ENCODE data around the gene INF2.

The INF2 gene

DNA sequence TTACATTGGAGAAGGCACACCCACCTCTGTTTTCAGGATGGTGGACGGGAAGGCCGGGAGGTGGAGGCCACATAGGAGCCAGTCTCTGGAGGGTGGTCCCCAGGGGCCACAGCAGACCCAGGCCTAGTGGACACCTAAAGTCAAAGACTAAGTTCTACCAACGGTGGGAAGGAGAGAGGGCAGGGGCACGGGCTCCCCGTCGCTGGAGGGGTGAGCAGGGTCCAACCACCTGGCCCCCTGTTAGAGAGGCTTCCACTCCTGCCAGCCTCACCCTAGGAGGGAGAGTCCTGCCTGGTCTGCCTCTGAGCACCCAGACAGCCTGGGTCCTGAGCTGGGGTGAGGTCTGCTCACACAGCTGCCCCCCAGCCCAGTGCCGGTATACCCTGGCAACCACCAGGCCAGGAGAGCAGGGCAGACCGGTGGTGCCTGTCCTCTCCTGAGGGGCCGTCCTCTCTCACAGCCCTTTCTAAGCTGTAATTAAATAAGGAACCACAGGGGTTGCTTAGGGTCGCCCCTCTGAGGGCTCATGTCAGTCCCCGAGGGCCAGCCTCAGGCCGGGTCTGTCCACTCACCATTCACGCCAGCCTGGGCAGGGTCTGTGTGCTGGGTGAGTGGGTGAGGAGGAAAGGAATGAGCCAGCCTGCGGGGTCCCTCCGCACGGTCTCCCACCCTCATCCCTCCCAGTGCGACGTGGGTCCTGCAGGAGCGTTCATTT, 2.3 kb downstream of the INF2 start:
- no peak for DNase-seq

DNA sequence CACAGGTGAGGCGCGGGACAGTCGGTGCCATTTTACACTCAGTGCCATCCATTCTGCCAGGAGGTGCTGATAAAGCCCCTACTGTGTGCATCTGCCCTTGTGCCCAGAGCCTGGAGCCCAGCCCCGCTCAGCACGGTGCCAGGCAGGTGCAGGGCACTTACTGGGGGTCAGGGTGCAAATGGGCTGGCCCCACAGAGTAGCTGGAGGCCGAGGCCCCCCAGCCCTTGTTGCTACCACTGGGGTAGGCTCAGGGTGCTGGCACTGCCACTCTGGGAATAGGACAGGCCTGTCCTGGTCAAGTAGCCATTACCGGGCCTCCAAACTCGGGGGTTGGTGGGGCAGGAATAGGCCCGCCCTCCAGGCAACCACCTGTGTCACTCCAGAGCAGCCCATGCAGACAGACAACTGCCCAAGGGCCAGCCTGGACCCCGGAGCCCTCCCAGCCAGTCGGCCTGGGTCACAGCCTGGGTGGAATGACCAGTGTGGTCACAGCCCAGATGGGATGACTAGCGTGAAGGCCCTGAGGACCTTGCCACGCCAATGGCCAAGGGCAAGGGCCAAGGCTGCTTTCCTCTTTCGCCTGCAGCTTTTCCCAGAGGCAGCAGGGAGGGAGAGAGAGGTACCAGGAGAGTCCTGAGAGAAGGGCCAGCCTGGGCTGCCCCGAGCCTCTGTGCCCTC, 3.0 kb downstream of the INF2 start:
- no peak for DNase-seq

DNA sequence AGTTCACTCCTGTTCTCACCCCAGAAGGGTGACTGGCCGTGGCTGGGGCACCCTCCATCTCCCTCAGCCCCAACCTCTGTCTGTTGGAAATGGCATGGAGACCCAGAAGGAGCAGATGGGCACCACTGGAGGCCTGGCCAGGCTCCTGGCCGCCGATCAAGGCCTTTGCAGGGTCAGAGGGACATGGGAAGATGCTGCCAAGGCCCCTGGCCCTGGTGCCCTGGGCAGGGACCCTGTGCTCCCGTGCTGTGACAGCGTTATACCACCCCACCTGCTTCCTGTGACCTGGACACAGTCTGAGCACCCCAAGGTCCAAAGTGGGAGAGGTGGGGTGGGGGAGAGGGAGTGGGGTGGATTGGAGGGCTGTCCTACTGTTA, 3.5 kb downstream of the INF2 start:
- DNase-seq, result no peak

DNA sequence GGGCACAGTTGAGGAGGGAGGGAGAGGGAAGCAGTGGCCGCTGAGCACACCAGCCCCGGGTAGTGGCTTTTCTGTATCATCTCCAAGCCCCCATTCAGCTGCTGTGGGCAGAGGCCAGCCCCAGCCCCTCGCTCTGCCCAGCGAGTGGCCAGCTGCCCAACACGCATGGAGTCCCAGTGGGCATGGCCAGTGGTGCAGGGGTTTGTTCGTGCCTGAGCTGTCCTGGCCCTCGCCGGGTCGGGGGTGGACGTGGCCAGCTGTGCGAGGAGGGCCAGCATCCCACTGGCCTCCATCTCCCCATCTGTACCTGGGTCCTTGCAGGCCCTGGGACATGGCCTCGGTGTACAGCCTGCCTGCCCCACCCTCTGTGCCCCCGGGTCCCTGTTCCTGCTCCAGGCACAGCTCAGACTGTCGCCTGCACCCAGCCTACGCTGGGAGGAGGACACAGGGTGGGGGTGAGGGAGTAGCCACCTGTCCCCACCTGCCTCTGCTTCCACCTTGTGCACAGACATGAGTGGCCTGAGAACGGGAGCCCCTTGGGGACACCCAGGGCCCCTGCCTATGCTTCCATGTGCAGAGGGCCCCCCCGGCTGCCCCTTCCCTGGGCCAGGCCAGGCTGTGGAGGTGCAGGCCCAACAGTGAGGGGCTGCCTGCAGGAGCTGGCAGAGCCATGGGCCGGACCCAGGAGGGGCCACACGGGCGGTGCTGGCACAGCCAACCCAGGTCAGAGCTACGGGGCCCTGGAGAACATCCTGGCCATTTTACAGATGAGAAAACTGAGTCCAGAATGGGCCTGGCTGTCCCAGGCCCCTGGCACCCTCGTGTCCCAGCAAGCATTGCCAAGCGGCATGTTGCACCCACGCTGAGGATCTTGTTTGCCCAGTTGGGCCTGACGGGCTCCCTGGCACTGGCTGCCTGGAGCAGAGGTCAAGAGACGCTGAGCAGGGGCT, 4.3 kb downstream of the INF2 start:
- DNase-seq, result no peak

DNA sequence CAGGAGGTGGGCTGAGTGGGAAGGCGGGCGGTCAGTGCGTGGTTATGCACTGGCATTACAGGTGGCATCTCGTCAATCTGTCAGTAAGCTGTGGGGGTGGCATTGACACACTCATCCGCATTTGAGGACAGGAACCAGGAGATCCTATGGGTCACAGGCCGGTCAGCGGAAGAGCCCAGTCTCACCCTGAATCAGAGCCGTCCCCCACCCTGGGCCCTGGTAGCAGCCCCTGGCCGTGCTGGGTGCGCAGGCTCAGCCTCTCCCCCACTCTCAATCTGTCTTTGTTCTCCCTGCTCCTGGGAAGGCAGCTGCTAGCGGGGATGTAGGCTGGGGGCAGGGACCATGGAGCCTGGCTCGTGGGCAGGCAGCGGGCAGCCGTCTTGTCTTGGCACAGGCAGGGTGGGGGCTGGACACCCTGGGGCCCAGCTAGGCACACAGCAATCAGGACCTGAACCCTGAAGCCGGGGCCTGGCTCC, 5.1 kb downstream of the INF2 start:
- no peak for DNase-seq

DNA sequence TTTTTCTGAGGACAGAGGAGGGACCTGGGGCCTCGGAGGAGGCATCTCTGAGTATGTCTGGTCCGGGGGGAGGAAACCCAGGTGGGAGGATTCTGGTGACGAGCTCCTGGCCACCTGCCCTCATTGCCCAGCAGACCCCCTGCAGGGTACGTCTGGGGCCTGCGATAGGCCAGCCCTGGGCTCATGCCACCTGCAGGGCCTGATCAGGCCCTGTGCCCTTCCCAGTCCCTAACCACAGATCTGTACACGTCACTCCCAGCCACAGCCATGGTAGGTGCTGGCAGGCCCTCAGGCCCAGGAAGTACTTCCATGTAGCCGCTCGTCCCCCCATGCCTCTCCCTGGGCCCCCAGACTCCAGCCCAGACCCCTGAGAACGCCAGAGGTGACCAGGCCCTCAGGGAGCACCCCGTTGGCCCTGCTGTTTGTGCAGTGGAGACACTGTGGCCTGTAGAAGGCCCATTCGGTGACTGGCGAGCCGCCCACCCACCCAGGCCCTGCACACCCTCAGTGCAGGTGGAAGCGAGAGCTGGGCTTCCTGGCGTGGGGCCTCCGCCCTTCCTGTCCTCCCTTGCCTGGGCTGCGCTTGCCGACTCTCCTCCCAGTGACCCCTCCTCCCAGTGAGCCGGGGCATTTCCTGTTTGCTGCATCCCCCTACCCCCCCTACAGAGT, 5.7 kb downstream of the INF2 start:
- no peak for DNase-seq

DNA sequence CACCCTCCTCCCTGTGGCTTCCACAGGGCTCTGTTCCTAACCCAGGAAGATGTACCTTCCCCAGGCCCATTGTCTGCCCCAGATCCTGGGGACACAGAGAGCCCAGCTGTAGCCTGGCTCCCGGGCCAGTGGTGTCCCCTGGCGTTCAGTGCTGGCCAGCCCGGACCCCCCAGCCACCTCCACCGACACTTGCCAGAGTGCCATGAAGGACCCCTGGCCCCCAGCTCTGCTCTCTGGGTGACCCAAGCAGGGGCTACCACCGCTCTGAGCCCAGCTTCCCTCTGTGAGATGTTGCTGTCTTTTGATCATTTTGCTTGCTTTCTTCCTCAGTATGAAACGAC, 6.2 kb downstream of the INF2 start:
- DNase-seq, result no peak

DNA sequence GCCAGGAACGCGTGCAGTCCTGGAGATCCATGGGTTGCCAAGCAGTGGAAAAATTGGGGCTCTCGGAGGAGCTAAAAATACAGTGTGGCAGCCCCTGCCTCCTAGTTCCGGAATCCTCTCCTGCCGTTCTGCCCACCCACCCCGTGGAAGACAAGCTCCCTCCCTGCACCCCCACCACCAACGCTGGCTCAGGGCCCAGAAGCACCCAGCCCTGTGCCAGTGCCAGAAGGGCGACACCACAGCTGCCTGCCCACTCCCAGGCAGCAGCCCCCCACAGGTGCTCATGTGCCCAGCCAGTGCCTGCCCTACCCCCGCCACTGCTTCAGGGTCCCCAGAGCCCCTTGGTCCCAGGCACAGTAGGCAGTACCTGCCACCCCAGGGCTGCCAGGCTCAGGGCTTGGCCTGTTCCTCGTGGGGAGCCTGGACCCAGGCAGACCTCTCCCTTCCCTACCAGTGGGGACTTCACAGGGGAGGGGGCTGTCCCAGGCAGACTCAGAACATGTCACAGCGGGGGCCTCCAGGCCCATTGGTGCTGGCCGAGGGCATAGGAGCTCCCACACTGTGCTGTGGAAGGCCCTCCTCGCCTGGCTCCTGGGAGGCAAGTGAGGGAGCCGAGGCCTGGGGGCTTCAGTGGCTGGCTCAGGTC, 7.4 kb downstream of the INF2 start:
- DNase-seq, result no peak

DNA sequence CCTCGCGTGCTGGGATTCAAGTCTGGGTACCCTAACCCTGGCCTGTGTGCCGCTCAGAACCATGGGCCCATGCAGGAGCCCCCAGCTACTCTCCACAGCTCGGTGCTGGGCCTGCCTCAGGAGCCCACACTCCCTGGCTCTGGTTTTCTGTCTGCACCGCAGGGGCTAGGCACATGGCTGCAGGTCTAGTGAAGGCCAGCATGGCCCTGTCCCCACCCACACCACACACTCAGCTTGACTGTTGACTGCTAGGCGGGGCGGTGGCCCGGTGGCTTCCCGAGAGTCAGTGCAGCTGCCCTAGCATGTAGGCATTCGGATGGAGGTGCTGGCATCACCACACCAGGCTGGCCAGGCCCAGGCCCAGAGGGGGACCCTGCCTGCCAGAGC, 7.9 kb downstream of the INF2 start:
- DNase-seq, result no peak

DNA sequence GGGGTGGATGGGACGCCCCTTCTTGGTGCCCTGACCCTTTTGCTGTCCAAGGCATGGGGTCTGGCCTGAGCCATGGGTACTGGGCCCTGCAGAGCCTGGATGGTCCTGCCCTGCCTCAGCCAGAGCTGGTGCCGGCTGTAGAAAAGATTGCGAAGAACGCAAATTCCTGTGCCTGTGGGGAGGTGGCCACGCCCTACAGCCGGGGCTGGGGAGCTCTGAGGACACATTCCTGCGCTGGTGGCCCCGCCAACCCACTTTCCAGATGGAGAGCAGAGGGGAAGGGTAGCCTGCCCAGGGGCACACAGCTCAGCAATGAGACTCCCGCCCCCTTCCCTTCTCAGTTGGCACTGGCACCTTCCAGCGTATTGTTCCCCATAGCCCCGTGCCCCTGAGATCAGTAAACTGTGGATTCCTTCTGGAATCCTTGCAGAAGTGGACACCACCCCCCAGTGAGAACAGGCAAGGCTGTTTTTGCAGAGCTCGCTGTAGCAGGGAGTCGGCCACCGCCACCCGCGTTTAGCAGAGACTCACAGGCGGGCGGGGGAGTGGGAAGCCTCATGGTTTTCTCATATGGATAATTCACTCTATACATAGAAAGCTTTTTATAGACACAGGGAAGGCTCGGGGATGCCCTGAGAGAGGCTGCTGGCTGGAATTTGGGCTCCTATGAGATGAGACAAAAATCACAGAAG, 8.6 kb downstream of the INF2 start:
- no peak for DNase-seq

DNA sequence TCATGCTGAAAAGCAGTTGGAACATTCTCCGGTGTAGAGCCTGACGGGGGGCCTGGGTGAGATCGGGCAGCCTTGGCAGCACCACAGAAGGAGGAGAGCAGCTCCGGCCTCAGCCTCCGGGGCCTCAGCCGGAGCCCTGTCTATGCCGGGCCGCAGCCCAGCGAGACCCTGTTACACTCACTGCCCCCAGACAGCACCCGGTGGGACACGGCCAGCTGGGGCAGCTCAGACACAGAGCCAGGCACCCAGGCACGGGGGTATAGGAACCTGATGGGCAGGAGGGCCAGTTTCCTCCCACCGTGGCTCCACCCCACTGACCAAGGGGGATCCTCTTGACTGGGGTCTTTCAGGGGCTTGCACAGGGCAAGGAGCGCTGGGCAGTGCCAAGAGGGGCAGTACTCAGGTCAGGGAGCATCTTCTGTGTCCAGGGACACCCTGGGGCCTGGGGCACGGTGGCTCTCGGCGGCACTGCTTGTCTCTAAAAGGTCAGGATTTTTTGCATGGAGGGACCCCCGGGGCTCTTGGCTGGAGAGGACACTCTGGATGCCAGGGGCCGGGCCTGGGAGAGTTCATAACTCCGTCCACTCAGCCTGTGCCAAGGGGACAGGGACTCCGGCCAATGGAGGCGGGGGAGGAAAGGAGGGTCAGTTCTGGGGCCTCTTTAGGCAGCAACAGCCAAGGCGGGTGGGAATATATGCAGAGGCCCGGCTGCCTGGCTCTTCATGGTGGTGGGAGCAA, 9.4 kb downstream of the INF2 start:
- no peak for DNase-seq

DNA sequence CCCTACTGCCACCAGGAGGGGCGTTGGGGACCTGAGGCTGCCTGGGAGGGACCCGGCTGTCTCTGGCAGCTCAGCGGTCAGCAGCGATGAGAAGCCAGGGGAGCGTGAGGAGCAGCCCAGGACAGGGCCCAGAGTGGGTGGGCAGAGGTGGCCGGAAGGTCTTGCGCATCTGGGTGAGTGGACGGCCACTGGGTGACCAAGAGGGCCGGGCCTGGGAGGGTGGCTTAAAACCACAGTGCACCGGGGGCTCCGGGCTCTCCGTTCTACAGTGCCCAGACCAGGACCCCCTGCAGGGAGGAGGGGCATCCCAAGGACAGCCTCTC, 10.0 kb downstream of the INF2 start:
- DNase-seq, result no peak

DNA sequence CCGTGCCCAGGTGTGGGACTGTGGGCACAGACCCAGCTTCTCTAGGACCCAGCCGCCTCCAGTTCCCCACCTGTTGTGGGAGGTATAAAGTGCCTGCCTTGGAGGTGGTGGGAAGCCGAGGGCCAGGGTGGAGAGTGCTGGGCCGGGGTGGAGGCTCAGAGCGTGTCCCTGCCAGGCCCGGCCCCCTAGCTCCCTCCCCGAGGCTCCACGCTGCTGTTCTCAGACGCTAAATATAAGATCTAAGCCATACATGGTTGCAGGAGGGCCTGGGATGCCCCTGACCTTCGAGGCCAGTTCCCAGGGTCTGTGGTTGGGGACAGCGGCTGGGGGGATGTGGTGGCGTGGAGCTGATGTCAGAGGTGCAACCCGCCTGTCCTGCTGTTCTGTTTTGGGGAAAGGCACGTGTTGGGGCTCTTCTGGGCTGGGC, 10.8 kb downstream of the INF2 start:
- no peak for DNase-seq

DNA sequence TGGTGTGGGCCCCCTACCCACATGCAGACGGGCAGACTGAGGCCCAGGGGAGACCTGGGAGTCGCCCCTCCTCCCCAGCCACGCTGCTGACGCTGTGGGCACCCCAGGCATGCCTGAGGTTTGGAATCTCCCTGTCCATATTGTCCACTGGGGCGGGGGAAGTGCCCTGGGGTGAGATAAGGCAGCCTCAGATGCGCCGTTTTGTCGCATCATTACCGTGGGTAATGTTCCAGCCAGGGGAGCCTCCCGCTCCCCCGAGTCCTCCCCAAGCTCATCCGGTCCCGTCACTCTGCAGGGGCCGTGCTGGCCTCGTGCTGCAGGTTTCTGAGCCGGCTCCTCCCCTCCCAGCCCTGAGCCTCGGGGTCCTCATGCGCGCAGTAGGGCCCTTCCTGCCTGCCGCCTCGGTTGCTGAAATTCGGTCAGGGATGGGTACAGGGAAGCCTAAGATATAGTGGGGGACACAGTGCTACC, 11.4 kb downstream of the INF2 start:
- no peak for DNase-seq

DNA sequence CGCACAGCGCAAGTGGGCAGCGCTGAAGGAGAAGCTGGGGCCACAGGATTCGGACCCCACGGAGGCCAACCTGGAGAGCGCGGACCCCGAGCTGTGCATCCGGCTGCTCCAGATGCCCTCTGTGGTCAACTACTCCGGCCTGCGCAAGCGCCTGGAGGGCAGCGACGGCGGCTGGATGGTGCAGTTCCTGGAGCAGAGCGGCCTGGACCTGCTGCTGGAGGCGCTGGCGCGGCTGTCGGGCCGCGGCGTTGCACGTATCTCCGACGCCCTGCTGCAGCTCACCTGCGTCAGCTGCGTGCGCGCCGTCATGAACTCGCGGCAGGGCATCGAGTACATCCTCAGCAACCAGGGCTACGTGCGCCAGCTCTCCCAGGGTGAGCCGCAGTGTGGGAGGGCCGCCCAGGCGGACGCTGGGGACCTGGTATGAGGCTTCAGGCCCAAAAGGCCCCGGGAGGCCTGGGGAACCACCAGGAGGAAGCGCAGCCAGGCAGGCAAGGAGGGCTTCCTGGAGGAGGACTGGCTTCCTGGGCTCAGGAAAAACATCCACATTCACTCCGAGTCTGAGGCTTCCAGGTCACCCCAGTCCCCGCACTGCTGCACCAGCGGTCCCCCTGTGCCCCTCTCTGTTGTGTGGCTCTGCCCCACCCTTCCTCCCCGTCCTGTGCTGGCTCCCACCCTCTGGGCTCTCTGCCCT, 12.1 kb downstream of the INF2 start:
- DNase-seq, result no peak

DNA sequence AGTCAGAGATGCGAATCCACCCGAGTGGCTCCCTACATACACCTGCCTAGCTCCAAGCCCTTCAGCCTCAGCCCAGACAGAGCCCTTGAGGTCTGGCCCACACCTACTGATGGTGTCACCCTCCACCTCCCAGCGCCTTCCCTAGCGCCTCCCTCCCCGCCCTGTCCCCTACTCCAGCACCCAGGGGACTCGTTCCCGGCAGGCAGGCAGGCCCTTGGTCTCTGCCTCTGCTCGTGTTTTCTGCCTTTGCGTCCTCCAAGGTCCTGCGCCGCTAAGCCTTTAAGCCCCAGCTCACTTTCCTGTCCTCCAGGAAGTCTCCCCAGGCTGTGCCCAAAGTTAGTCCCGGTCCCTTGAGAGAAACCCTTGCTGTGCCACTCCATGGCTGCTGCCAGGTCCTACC, 12.7 kb downstream of the INF2 start:
- DNase-seq, result no peak

DNA sequence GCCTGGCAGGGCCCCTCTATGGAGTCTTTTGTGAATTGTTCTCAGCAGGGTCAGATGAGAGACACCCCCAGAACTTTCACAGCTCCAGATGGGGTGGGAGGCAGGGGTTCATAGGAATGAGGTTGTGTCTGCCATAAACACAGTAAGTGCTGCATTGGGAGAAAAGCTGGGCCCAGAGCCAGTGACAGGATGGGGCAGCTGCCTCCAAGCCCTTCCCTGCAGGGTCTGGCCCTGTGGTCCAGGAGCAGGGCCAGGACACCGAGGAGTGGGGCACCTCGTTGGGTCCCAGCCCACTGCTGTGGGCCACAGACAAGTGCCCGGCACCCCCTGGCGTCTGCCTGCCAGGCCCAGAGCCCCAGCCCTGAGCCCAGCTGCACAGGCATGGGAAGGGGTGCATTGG, 13.3 kb downstream of the INF2 start:
- no peak for DNase-seq

DNA sequence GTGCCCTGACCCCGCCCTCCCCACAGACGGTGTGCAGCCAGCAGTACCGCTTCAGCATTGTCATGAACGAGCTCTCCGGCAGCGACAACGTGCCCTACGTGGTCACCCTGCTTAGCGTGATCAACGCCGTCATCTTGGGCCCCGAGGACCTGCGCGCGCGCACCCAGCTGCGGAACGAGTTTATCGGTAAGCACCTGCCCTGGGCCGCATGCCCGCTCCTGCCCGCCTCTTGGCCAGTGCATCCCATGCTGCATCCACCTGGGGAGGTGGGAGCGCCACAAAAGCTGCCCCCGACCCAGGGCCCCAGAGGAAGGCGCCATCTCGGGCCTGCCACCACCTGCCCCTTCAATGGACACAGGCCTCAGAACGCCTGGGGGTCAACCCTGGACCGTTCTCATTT, 13.9 kb downstream of the INF2 start:
- DNase-seq, result no peak

DNA sequence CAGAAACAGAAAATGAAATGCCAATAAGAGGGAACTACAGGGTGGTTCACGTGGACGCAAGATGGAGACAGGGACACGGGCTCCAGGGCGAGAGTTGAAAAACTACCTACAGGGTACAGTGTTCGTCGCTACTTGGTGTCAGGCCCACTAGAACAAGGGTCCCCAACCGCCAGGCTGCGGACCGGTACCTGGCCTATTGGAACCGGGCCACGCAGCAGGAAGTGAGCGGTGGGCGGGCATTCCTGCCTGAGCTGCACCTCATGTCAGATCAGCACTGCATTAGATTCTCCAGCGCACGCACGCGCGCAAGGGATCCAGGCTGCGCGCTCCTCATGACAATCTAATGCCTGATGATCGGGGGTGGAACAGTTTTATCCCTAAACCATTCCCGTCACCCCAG, 14.8 kb downstream of the INF2 start:
- no peak for DNase-seq

DNA sequence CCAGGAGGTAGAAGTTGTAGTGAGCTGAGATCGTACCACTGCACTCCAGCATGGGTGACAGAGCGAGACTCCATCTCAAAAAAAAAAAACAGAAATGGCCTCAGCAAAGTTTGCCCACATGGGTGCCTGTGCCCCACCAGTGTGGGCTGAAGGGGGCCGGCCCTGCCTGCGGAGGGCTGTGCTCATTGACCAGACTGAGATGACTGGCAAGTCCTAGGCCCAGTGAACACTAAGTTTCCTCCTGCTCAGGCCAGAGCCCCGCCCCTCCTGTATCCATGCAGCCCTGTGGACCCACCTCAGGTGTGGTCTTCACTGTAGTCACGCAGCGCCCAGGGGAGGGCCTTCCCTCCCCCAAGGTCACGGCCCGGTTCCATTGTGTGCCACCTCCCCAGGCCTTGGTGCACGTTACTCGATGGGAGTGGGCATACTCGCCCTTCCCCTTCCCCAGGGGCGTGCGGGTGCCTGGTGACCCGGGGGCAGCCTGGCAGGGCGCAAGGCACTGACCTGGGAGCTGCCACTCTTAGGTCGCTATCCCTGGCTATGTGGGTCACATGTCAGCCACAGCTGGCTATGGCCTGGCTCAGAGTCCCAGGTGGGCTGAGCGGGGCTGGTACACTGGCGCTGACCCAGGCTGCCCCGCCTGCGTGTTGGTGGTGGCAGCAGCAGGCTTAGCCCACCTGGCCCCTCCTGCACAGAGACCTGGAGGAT, 16.1 kb downstream of the INF2 start:
- DNase-seq, result no peak
